GM10266 (cell line): ENCODE data around the gene TEX19.
"Not testable (repeated sequence)": the region's sequence is repeated elsewhere in the genome, so short reads cannot be mapped to it uniquely, and the experiment has no call there.

ENCODE experiments used
- DNase-seq: peaks from one replicate; pipeline ENCODE4 v3.0.0; 2012; ENCODE audit errors: extremely low spot score
- CTCF ChIP-seq: IDR thresholded peaks from 2 replicates; pipeline ENCODE4 v1.5.1; 2012; ENCODE audit warnings: mild to moderate bottlenecking, low read depth; ENCODE audit not compliant: control insufficient read depth, insufficient read depth; ENCODE audit errors: missing control alignments

The TEX19 gene

GRCh38 chr17:82357394-82357793 is 1.7 kb upstream of the TEX19 start:
- no peak for DNase-seq
- no peak for TF ChIP-seq CTCF

- not testable (repeated sequence) for DNase-seq
These were observed 516 bp downstream of the TEX19 start for GRCh38 chr17:82359451-82360074.

- no peak for TF ChIP-seq CTCF
- DNase-seq = no peak
These were observed 3.0 kb downstream of the TEX19 start for GRCh38 chr17:82361885-82362633.

GRCh38 chr17:82365606-82366295 is 6.7 kb downstream of the TEX19 start:
- DNase-seq = no peak

GRCh38 chr17:82366749-82367148 is 7.7 kb downstream of the TEX19 start:
- DNase-seq = no peak

More at GRCh38 chr17:82365606-82366295, 6.7 kb downstream of the TEX19 start:
- no peak for TF ChIP-seq CTCF

GRCh38 chr17:82367724-82368524 is 8.9 kb downstream of the TEX19 start:
- no peak for TF ChIP-seq CTCF
- no peak for DNase-seq

More at GRCh38 chr17:82366749-82367148, 7.7 kb downstream of the TEX19 start:
- TF ChIP-seq CTCF = no peak

GRCh38 chr17:82369211-82369610 is 10.2 kb downstream of the TEX19 start:
- DNase-seq = no peak
- no peak for TF ChIP-seq CTCF
